ENCODE measurements around the gene AGA.

The AGA gene

DNA sequence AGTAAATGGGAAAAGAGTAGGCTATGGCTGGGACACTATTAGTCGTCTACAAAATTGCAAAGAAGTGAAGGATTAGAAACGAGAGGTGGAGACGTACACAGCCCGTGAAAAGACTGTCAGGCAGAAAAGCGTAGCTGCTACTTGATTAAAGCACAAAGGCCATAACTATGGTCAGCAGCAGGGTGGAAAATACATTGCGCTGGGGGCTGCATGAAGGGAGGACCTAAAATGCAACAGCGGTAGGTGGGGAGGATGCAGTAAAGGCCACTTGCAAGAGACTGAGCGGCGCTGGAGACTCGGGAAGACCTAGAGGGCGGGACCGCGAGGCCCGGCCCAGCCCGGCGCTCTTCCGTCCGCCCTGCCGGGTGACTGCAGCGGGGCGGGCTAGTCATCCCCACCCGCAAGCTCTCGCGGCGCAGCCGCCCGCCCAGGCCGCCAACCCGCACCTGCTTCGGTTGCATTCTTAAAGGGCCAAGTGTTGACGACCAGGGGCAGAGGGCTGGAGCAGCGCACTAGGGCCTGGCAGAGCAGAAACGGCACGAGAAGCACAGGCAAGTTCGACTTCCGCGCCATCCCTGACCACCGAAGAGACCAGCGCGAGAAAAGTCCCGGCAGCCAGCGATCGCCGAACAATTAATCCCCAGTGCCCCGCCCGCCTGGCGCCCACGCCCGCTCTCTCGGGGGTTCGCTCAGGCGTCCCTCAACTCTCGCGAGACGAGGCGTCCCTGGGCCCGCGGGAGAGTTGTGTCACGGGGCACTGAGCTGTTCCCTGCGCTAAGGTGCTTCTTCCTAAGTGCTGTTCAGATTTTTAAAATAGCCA lies at the start of gene AGA:
Gene AGA, minus strand, starts transcription at position 635 of the 820 bp plus-strand sequence. Its CDS starts 62 bp downstream, at position 573.
- DNase-seq: peak; percentile 80 to 94

DNA sequence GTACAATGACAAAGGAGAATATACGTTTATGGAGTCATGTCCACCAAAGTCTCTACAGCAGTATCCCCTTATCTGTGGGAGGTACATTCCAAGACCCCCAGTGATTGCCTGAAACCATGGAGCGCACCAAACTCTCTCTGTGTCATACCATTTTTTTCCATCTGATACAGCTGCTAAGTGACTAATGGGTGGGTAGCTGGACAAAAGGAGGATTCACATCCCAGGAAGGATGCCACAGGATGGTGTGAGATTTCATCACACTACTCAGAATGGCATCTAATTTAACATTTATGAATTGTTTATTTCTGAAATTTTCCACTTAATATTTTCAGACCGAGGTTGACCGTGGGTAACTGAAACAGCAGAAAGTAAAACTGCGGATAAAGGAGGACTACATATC lies 49.8 kb upstream of the AGA start:
- DNase-seq: no peak

GRCh38 chr4:177490769-177491168 lies 48.5 kb upstream of the AGA start:
- DNase-seq: no peak

DNA sequence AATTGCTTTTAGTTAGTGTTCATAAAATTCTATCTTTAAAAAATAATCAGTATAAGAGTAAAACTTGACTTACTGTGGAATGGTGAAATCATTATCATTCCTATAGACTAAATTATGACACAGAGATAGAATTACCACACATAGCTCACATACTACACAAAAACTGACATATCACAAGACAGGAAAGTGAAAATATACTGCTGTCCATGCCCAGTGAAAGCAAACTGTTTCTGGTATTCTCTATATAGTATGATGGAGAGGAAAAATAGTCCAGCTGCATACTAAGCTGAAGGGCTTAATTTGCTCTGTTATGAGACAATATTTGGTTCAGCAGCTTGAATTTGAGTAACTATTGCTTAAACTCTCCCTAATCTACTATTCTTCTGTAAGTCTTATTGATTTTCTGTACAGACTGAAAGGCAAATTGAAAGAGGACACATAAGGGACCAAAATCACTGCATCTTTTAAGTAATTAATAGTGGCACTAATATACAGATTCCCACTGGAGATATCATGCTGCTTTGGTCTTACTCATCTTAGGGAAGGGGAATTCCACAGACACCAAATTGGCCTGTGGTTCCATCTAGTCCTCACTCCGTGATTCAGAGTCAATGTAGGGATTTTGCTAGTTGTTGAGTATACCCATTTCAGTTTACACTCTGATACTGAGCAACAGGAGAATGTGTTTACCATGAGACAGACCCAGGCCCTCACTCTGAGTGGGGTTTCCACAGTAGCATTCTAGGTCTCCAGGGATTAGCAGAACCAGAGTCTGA lies 47.4 kb upstream of the AGA start:
- no peak for DNase-seq

GRCh38 chr4:177487977-177488376 lies 45.7 kb upstream of the AGA start:
- DNase-seq: no peak

DNA sequence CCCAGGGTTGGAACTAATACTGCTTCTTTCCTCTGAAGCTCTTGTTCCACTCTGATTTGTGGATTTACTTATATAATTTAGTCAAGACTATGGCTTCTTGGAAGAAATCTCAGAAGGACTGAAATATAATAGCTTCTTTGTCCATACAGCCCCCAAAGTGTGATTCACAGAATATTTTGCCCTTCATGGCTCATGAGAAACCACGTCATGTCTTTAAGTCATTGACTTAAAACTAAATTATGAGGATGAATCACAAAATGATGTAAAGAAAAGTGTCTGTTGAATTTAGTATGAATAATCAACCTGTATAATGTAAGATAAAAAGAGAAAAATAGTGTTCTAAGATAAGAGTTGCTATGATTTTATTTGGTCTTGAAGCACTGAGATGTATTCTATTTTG lies 43.3 kb upstream of the AGA start:
- no peak for DNase-seq

DNA sequence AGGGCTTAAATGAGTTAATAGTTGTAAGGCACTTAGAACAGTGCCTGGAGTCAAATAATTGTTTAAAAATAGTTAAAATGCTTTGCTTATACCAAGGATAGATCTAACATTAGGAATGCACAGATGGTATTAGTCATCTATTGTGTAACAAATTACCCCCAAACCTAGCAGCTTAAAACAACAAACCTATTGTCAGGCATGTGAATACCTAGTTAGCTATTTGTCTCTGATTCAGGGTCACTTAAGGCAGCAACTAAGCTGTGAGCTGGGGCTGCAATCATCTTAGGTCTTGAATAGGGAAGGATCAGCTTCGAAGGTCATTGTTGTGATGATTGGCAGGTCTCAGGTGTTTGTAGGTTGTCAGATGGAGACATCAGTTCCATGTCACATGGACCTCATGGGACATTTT lies 42.4 kb upstream of the AGA start:
- no peak for DNase-seq

- no peak for DNase-seq
These were observed 41.5 kb upstream of the AGA start for GRCh38 chr4:177483760-177484159.

DNA sequence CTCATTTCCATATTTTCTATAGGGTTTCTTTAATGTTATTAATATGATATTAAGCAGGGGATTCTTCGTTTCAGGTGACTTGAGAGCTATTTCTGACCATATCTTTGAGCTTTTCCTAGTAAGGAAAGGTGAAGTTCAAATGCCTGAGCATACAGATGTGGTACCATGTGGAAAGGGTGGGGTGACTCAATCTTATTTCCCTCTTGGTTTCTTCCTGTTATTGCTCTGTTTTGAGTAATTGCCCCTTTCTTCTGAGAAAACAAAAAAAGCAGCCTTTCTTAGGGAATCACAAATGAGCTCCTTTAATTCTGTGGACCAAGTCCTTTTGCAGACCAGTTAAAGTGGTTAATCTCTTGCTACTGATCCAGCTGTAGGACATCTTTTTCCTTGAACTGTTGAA lies 41.0 kb upstream of the AGA start:
- no peak for DNase-seq

DNA sequence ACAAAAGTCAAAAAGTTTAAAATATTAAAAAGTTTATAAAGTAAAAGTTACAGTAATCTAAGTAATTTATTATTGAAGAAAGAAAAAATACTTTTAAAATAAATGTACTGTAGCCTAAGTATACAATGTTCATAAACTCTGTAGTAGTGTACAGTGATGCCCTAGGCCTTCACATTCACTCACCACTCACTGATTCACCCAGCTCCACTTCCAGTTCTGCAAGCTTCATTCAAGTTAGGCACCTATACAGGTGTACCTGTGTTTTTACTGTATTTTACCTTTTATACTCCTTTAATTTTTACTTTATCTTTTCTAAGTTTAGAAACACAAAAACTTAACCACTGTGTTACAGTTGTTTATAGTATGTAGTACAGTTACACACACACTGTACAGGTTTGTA lies 40.1 kb upstream of the AGA start:
- DNase-seq: no peak

- no peak for DNase-seq
These were observed 38.6 kb upstream of the AGA start for GRCh38 chr4:177480795-177481194.

- no peak for DNase-seq
These were observed 36.8 kb upstream of the AGA start for GRCh38 chr4:177479063-177479462.

DNA sequence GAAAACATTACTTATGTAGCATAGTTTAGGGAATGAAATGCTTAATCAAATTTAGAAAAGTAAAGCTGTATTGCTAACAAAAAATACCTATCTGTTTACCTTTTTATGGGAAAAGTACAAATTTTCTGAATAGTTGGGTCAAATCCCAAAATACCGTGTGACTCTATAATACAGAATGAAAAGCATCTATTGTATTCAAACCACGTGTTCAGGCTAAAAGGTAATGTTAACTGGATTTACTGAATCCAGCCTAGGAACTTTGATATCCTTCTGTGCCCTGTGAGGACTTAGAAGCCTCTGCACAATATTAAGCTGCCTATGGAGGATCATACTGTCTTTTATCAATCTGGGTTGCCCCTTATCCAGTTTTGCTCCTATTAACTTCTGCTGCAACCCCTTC lies 36.3 kb upstream of the AGA start:
- DNase-seq: no peak

- DNase-seq: no peak
These were observed 31.8 kb upstream of the AGA start for GRCh38 chr4:177473991-177474390.

- no peak for DNase-seq
These were observed 21.8 kb upstream of the AGA start for GRCh38 chr4:177464026-177464425.

- no peak for DNase-seq
These were observed 19.4 kb upstream of the AGA start for GRCh38 chr4:177461606-177462005.

DNA sequence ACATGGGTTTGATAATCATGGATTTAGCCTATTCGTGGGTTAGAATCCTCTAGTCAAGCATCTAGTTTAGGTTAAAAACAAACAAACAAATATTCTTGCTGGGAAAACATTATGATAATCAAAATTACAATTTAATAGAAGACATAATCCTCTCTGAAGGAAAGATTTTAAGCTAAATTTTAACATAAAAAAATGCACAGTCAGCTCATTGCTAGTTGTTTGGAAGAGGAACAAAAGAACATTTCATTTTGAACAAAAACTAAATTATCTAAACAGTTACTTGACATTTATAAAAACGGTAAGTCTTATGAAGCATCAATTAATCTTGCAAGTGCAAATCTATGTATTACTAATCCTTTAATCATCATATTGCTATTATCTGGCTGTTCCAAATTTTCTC lies 18.2 kb upstream of the AGA start:
- no peak for DNase-seq

- DNase-seq: no peak
These were observed 13.3 kb upstream of the AGA start for GRCh38 chr4:177455561-177455970.

GRCh38 chr4:177453116-177453515 lies 10.9 kb upstream of the AGA start:
- DNase-seq: no peak

DNA sequence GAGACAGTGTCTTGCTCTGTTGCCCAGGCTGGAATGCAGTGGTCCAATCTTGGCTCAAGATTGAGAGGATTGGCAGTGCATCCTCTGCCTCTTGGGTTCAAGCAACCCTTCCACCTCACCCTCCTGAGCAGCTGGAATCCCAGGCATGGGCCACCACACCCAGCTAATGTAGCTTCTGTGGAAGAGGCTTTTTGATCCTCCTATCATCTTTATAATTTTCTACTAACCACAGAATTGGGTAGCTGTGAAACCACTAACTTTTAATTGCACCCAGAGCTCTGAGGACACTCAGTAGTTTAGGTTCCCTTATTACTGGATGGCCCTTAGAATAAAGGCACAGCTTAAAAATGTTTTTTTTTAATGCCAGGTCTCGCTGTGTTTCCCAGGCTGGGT lies 8.9 kb upstream of the AGA start:
- no peak for DNase-seq

DNA sequence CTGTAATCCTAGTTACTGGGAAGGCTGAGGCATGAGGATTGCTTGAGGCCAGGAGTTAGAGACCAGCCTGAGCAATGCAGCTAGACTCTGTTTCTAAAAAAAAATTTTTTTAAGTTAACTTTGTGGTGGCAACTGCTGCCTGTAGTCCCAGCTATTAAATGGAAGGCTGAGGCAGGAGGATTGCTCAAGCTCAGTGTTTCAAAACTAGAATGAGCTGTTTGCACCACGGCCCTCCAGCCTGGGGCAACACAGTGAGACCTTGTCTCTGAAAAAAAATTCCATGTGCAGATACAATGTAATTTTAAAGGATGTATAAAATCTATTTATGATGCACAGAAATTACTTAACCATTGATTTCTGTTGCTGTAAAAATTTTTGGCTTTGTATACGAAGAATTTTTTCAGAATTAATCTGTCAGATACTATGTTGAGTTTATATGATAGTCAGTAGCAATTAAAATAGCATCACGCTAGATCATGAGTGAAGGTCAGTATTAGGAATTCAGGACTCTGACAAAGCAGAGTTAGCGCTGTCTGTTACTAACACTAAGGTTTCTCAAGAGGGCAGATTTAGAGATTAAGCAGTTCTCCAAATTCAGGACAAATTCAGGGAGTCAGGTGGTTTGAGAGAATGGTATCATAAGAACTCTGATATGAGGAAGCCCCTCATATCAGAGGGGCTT lies 8.3 kb upstream of the AGA start:
- no peak for DNase-seq

GRCh38 chr4:177448850-177449249 lies 6.6 kb upstream of the AGA start:
- DNase-seq: no peak

- DNase-seq: no peak
These were observed 5.3 kb upstream of the AGA start for GRCh38 chr4:177447417-177448004.
